Suprapubic skin (tissue), 4 donors: ENCODE results near the gene FOSB. TPM values are rescaled to one million over a fixed set of nuclear protein-coding genes. Genes with fewer than 3 reads are reported as not detected.

ENCODE experiments used
- DNase-seq, 2 donors: peaks; one replicate each; pipeline ENCODE4 v3.0.0-alpha.2; 2019; ENCODE audit warnings: low spot score in 2 of 2
- H3K27ac ChIP-seq: fragments of 200-600 bp; sonication (generic); one replicate; pipeline ENCODE4 v1.5.1; 2019
- H3K27me3 ChIP-seq: fragments of 200-600 bp; sonication (generic); one replicate; pipeline ENCODE4 v1.5.1; 2019
- H3K36me3 ChIP-seq: fragments of 200-600 bp; sonication (generic); one replicate; pipeline ENCODE4 v1.5.1; 2019
- H3K4me1 ChIP-seq: fragments of 200-600 bp; sonication (generic); one replicate; pipeline ENCODE4 v1.5.1; 2019
- H3K4me3 ChIP-seq: fragments of 200-600 bp; sonication (generic); one replicate; pipeline ENCODE4 v1.5.1; 2019; ENCODE audit warnings: mild to moderate bottlenecking
- H3K9me3 ChIP-seq: fragments of 200-600 bp; sonication (generic); one replicate; pipeline ENCODE4 v1.5.1; 2019
- EP300 ChIP-seq: sonication (generic); formaldehyde crosslinking; IDR thresholded peaks from one replicate; pipeline ENCODE4 v1.6.1; 2017; ENCODE audit warnings: antibody characterized with exemption
- POLR2A ChIP-seq, 2 donors: fragments of 450-650 bp; IDR thresholded peaks; one replicate each; pipeline ENCODE4 v1.6.1; 2017; ENCODE audit warnings: antibody characterized with exemption in 2 of 2, mild to moderate bottlenecking in 2 of 2, moderate library complexity in 2 of 2
- POLR2AphosphoS5 ChIP-seq, 3 donors: sonication (generic); formaldehyde crosslinking; IDR thresholded peaks; one replicate each; pipeline ENCODE4 v1.6.1; 2017; ENCODE audit warnings: antibody characterized with exemption in 3 of 3
- WGBS: methylation state at CpG from one replicate; pipeline ENCODE4 v1.1.5; 2018; 5-methylcytosine and 5-hydroxymethylcytosine counted together
- total RNA-seq, 4 donors: library from RNA; depleted of rRNA; stranded (reverse); fragments of >200 nt; gene quantifications; one replicate each; pipeline ENCODE4 v1.1.0, GENCODE V29; 2016
- TF ChIP-seq, protein P1 (sequence below), 2 donors: fragments of 200-600 bp in 1 of 2; fragments of 450-650 bp in 1 of 2; sonication (generic) in 1 of 2; IDR thresholded peaks; one replicate each; pipeline ENCODE4 v1.5.1; 2016 to 2019; ENCODE audit warnings: antibody characterized with exemption in 2 of 2, mild to moderate bottlenecking in 1 of 2, moderate library complexity in 1 of 2

Gene FOSB
- total RNA-seq, 4 donors from 2014 or later, result 326 to 676 (median 518) TPM

- Histone ChIP-seq H3K4me1 (peaks cover 37% of the 10 kb centered on the region), H3K27me3 (no peaks in the 10 kb centered on the region), H3K27ac (peak overlapping the region; percentile 85), H3K9me3 (no peaks in the 10 kb centered on the region), H3K4me3 (peak overlapping the region; percentile 24), H3K36me3 (no peaks in the 10 kb centered on the region)
- WGBS, result 12% methylated on average over 18 of the region's 27 CpGs
- TF ChIP-seq POLR2A (IDR thresholded peaks at IDR 0.05), result no peak
- peak; percentile 70 to 92 (median 73) for TF ChIP-seq POLR2AphosphoS5 (IDR thresholded peaks at IDR 0.05)
- peak; percentile 94 to 97 for DNase-seq
Measured at GRCh38 chr19:45455707-45456499, 11.9 kb upstream of the FOSB start.

- no peaks in the 10 kb centered on the region for H3K9me3 ChIP-seq
- H3K36me3 ChIP-seq, result no peaks in the 10 kb centered on the region
- peak overlapping the region; percentile 85 for H3K27ac ChIP-seq
- H3K27me3 ChIP-seq, result no peaks in the 10 kb centered on the region
- WGBS, result 55% methylated on average over 2 of the region's 2 CpGs
- no peak overlapping the region for H3K4me3 ChIP-seq
- TF ChIP-seq EP300 (no peak), POLR2AphosphoS5 (IDR thresholded peaks at IDR 0.05) (no peak), POLR2A (IDR thresholded peaks at IDR 0.05) (no peak)
- TF ChIP-seq, protein P1, sequence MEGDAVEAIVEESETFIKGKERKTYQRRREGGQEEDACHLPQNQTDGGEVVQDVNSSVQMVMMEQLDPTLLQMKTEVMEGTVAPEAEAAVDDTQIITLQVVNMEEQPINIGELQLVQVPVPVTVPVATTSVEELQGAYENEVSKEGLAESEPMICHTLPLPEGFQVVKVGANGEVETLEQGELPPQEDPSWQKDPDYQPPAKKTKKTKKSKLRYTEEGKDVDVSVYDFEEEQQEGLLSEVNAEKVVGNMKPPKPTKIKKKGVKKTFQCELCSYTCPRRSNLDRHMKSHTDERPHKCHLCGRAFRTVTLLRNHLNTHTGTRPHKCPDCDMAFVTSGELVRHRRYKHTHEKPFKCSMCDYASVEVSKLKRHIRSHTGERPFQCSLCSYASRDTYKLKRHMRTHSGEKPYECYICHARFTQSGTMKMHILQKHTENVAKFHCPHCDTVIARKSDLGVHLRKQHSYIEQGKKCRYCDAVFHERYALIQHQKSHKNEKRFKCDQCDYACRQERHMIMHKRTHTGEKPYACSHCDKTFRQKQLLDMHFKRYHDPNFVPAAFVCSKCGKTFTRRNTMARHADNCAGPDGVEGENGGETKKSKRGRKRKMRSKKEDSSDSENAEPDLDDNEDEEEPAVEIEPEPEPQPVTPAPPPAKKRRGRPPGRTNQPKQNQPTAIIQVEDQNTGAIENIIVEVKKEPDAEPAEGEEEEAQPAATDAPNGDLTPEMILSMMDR (IDR thresholded peaks at IDR 0.05), result no peak
- no peak for DNase-seq
- H3K4me1 ChIP-seq, result peaks cover 33% of the 10 kb centered on the region
Measured at GRCh38 chr19:45456500-45456815, 11.3 kb upstream of the FOSB start.

DNA sequence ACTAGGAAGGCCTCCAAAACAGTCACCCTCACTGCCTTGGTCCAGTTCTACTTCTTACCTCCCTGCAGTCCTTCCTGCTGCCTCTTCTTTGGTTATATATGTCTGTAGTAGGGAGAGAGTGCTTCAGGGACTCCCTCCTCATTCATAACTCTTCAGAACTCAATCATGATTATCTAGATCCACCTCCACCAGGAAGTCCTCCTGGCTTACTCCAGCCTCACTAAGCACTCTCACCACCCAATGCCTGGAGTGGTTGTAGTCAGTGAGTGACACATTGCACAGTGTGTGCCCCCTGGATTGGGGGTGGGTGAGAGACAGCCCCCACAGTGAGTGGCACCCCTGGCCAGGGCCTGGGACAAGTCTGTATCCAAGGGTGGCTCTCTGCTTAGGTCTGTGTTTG is 10.0 kb upstream of the FOSB start:
- no peaks in the 10 kb centered on the region for H3K9me3 ChIP-seq
- peaks cover 26% of the 10 kb centered on the region for H3K4me1 ChIP-seq
- H3K36me3 ChIP-seq, result no peaks in the 10 kb centered on the region
- TF ChIP-seq POLR2AphosphoS5 (IDR thresholded peaks at IDR 0.05), result no peak
- no peak for TF ChIP-seq EP300
- TF ChIP-seq POLR2A (IDR thresholded peaks at IDR 0.05), result no peak
- TF ChIP-seq, protein P1 (IDR thresholded peaks at IDR 0.05), result no peak
- no peak overlapping the region for H3K4me3 ChIP-seq
- H3K27ac ChIP-seq, result no peak overlapping the region
- no peak for DNase-seq
- H3K27me3 ChIP-seq, result no peaks in the 10 kb centered on the region

GRCh38 chr19:45460807-45461347 is 6.9 kb upstream of the FOSB start:
- H3K27me3 ChIP-seq, result no peaks in the 10 kb centered on the region
- no peak overlapping the region for H3K27ac ChIP-seq
- no peak overlapping the region for H3K4me3 ChIP-seq
- TF ChIP-seq POLR2A (IDR thresholded peaks at IDR 0.05) (no peak), EP300 (no peak), POLR2AphosphoS5 (IDR thresholded peaks at IDR 0.05) (no peak)
- TF ChIP-seq, protein P1 (IDR thresholded peaks at IDR 0.05), result no peak
- H3K9me3 ChIP-seq, result no peaks in the 10 kb centered on the region
- DNase-seq, result no peak
- WGBS, result 53% methylated on average over 6 of the region's 8 CpGs
- peaks cover 8% of the 10 kb centered on the region for H3K4me1 ChIP-seq
- no peaks in the 10 kb centered on the region for H3K36me3 ChIP-seq

DNA sequence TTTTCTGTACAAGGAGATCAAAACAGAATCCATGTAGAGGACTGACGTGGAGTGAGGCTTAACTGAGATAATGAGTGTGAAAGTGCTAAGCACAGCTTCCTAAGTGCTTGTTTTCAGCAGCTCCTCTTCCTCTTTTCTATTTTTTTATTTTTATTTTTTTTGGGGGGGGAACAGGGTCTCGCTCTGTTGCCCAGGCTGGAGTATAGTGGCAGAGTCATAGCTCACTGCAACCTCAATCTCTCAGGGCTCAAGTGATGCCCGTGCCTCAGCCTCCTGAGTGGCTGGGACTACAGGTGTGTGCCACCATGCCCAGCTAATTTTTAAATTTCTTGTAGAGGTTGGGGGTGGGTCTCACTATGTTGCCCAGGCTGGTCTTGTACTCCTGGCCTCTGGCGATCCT is 5.6 kb upstream of the FOSB start:
- 83% methylated on average over 4 of the region's 4 CpGs for WGBS
- no peaks in the 10 kb centered on the region for H3K27me3 ChIP-seq
- no peaks in the 10 kb centered on the region for H3K36me3 ChIP-seq
- peaks cover 5% of the 10 kb centered on the region for H3K4me1 ChIP-seq
- H3K27ac ChIP-seq, result no peak overlapping the region
- DNase-seq, result no peak
- no peaks in the 10 kb centered on the region for H3K9me3 ChIP-seq
- H3K4me3 ChIP-seq, result no peak overlapping the region
- TF ChIP-seq, protein P1 (IDR thresholded peaks at IDR 0.05), result no peak
- TF ChIP-seq POLR2A (IDR thresholded peaks at IDR 0.05) (no peak), POLR2AphosphoS5 (IDR thresholded peaks at IDR 0.05) (no peak), EP300 (no peak)
